Raji (cell line): ENCODE results near the gene DTD2.
A peak's percentile ranks its signal among the peaks of the same experiment; 100 is the strongest.

Experiments used
- POLR2A ChIP-seq: IDR thresholded peaks from 2 replicates; pipeline ENCODE4 v1.6.1; 2011; ENCODE audit warnings: low read depth, low read length, control low read depth; ENCODE audit not compliant: insufficient read depth

Gene DTD2

GRCh38 chr14:31456841-31457664 lies at the start of gene DTD2:
Gene DTD2, minus strand, starts transcription at chr14:31457506. Its CDS starts 113 bp downstream, at chr14:31457393.
- TF ChIP-seq POLR2A = peak; percentile 96

- TF ChIP-seq POLR2A = no peak
Observed at GRCh38 chr14:31505411-31505810, 48.1 kb upstream of the DTD2 start.

- no peak for TF ChIP-seq POLR2A
Observed at GRCh38 chr14:31501870-31502269, 44.6 kb upstream of the DTD2 start.

GRCh38 chr14:31492759-31493498 lies 35.6 kb upstream of the DTD2 start:
- no peak for TF ChIP-seq POLR2A

GRCh38 chr14:31489691-31490090 lies 32.4 kb upstream of the DTD2 start:
- TF ChIP-seq POLR2A = no peak

- TF ChIP-seq POLR2A = no peak
Observed at GRCh38 chr14:31487886-31488285, 30.6 kb upstream of the DTD2 start, which contains the start of gene GPR33. Gene GPR33, minus strand, starts transcription at chr14:31488039. Its CDS starts 4,074 bp downstream, at chr14:31483965.

GRCh38 chr14:31486764-31487163 lies 29.5 kb upstream of the DTD2 start:
- TF ChIP-seq POLR2A = no peak

- TF ChIP-seq POLR2A = no peak
Observed at GRCh38 chr14:31484754-31485153, 27.4 kb upstream of the DTD2 start.

- TF ChIP-seq POLR2A = no peak
Observed at GRCh38 chr14:31480156-31480555, 22.9 kb upstream of the DTD2 start.

GRCh38 chr14:31479027-31479426 lies 21.7 kb upstream of the DTD2 start:
- TF ChIP-seq POLR2A = no peak

GRCh38 chr14:31477248-31477647 lies 19.9 kb upstream of the DTD2 start:
- TF ChIP-seq POLR2A = no peak

GRCh38 chr14:31476131-31476866 lies 19.0 kb upstream of the DTD2 start:
- no peak for TF ChIP-seq POLR2A

- no peak for TF ChIP-seq POLR2A
Observed at GRCh38 chr14:31466554-31466953, 9.2 kb upstream of the DTD2 start.

- no peak for TF ChIP-seq POLR2A
Observed at GRCh38 chr14:31465111-31465510, 7.8 kb upstream of the DTD2 start.

- TF ChIP-seq POLR2A = no peak
Observed at GRCh38 chr14:31461545-31461944, 4.2 kb upstream of the DTD2 start.
